GM18519 (cell line): ENCODE results near the gene TP53.
"Not testable (repeated sequence)": the region's sequence is repeated elsewhere in the genome, so short reads cannot be mapped to it uniquely, and the experiment has no call there.

ENCODE experiments used
- ATAC-seq: cut with Tn5 transposase; IDR thresholded peaks from one replicate; pipeline ENCODE4 v1.9.1; 2021; ENCODE audit warnings: mild to moderate bottlenecking, moderate library complexity; ENCODE audit not compliant: unreplicated experiment, low FRiP score

Gene TP53

GRCh38 chr17:7634384-7634783, 52.9 kb downstream of the TP53 start:
- ATAC-seq: no peak

GRCh38 chr17:7633093-7633492, 54.2 kb downstream of the TP53 start:
- ATAC-seq: no peak

GRCh38 chr17:7632492-7632894, 54.8 kb downstream of the TP53 start:
- no peak for ATAC-seq

DNA sequence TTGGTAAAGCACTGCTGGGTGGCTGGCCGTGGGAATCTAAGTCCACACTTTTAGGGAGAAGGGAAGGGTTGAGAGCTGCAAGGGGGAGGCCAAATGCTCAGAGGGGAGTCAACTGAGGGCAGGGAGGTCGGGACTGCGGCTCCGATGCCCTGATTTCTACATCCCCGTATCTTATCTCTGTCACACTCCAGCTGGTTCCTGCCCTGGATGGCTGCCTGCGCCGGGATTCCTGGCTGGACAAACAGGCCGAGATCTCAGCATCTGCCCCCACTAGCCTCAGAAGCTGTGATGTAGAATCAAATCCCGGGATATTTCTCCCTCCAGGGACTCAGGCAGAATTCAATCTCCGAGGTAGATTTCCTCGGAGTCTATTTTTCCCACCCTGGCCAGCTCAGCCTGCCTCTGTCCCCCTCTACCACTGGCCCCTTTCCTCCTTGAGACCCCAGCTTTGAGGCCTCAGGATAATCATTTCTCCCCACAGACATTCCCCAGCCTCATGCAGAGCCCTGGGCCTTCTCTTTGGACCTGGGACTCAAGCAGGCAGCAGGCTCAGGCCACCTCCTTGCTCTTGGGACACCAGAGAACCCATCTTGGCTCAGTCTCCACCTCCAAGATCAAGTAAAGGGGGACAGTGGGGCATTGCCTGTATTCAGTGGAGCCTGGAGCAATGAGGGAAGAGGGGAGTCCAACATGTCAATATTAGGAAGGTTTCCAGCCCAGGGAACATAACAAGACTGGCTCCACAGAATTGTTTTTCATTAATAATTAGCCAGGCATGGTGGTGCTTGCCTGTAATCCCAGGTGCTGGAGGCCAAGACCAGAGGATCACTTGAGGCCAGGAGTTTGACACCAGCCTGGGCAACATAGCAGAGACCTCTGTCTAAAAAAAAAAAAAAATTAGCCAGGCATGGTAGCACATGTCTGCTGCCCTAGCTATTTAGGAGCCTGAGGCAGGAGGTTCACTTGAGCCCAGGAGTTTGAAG, 55.6 kb downstream of the TP53 start:
- no peak for ATAC-seq

GRCh38 chr17:7629939-7630571, 57.2 kb downstream of the TP53 start, which contains the start of gene SHBG:
TSS of gene SHBG (plus strand) at chr17:7630135. CDS start at chr17:7630173, 38 bp downstream.
- ATAC-seq: no peak

- ATAC-seq: no peak
Measured at GRCh38 chr17:7627250-7628121, 59.8 kb downstream of the TP53 start, which contains the start of gene SAT2. TSS of gene SAT2 (minus strand) at chr17:7627821. CDS start at chr17:7627635, 186 bp downstream.

DNA sequence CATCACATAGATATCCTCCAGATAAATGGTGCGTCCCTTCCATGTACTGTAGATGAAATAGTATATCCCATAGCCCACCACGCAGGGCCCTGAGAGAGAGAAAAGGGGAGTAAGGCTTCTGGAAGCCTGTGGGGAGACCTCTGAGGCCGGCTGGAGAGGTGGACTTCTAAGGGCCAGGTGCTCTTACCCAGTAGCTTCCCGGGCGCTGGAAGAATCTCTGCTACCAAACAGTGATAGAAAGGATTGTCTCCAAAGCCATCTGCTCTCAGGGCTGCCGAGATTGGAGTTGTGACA, 60.4 kb downstream of the TP53 start:
- no peak for ATAC-seq

GRCh38 chr17:7626307-7626706, 61.0 kb downstream of the TP53 start:
- no peak for ATAC-seq

- not testable (repeated sequence) for ATAC-seq
Measured at GRCh38 chr17:7625749-7626148, 61.5 kb downstream of the TP53 start.

GRCh38 chr17:7623661-7624060, 63.6 kb downstream of the TP53 start:
- no peak for ATAC-seq

DNA sequence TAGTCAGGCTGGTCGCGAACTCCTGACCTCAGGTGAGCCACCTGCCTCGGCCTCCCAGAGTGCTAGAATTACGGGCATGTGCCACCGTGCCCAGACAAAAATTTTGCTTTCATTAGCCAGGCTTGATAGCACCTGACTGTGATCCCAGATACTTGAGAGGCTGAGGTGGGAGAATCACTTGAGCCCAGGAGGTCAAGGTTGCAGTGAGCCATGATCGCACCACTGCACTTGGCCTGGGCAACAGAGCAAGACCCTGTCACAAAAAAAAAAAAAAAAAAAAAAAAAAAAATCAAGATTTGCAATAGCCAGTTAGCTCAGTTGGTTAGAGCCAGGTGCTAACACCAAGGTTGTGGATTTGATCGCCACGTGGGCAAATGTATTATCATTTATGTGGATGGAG, 66.5 kb downstream of the TP53 start:
- ATAC-seq: no peak

- ATAC-seq: no peak
Measured at GRCh38 chr17:7618608-7619007, 68.7 kb downstream of the TP53 start.
